HFF-Myc (cell line): Measurements from ENCODE around the gene YTHDF1.

Experiments used
- DNase-seq: peaks from one replicate; pipeline ENCODE4 v3.0.0-alpha.2; 2011; ENCODE audit warnings: low read depth; ENCODE audit errors: extremely low read depth
- H3K4me3 ChIP-seq: replicated peaks from 2 replicates; pipeline ENCODE4 v1.5.1; 2011; ENCODE audit warnings: low read depth, mild to moderate bottlenecking, control low read depth, low read length
- CTCF ChIP-seq: IDR thresholded peaks from 2 replicates; pipeline ENCODE4 v1.5.1; 2012; ENCODE audit warnings: mild to moderate bottlenecking, low read depth, low read length, control low read depth; ENCODE audit errors: missing control alignments

The YTHDF1 gene

GRCh38 chr20:63260521-63260920 is 44.6 kb upstream of the YTHDF1 start:
- no peak overlapping the region for H3K4me3 ChIP-seq
- no peak for DNase-seq
- TF ChIP-seq CTCF, result no peak

GRCh38 chr20:63259734-63260460 is 44.0 kb upstream of the YTHDF1 start:
- no peak for DNase-seq
- no peak overlapping the region for H3K4me3 ChIP-seq
- TF ChIP-seq CTCF, result no peak

GRCh38 chr20:63258781-63259180 is 42.9 kb upstream of the YTHDF1 start:
- TF ChIP-seq CTCF, result no peak

GRCh38 chr20:63257629-63258028 is 41.7 kb upstream of the YTHDF1 start:
- DNase-seq, result no peak
- no peak overlapping the region for H3K4me3 ChIP-seq
- no peak for TF ChIP-seq CTCF

More at GRCh38 chr20:63258781-63259180, 42.9 kb upstream of the YTHDF1 start:
- no peak overlapping the region for H3K4me3 ChIP-seq
- no peak for DNase-seq

GRCh38 chr20:63256954-63257353 is 41.0 kb upstream of the YTHDF1 start:
- TF ChIP-seq CTCF, result no peak
- DNase-seq, result no peak
- H3K4me3 ChIP-seq, result no peak overlapping the region

GRCh38 chr20:63255931-63256704 is 40.2 kb upstream of the YTHDF1 start:
- TF ChIP-seq CTCF, result no peak
- DNase-seq, result no peak
- H3K4me3 ChIP-seq, result no peak overlapping the region
